ENCODE measurements around the gene GPC6.

Gene GPC6

GRCh38 chr13:94087100-94087499, 860.5 kb downstream of the GPC6 start:
- no peak for DNase-seq

DNA sequence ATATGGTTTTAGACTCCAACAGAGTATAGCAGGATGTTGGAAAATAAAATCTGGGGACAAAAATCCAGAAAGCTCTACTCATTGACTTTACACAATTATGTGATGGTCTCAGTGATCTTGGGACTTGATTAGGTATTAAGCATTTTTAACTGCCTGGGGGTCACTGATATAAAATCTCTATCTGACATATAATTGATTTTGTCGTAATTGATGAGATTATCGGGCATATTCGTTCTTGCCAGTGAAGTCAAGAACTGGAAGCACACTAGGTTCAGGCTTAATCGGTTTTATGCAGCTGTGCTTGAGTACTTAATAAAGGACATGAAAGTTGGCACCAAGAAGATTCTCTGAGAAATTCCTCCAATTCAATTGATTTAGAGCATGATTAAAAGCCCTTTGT, 862.1 kb downstream of the GPC6 start:
- no peak for DNase-seq

- DNase-seq, result no peak
Measured at GRCh38 chr13:94090773-94091480, 864.3 kb downstream of the GPC6 start.

GRCh38 chr13:94093652-94094315, 867.2 kb downstream of the GPC6 start:
- no peak for DNase-seq

GRCh38 chr13:94109715-94110374, 883.2 kb downstream of the GPC6 start:
- DNase-seq, result peak; percentile 69

DNA sequence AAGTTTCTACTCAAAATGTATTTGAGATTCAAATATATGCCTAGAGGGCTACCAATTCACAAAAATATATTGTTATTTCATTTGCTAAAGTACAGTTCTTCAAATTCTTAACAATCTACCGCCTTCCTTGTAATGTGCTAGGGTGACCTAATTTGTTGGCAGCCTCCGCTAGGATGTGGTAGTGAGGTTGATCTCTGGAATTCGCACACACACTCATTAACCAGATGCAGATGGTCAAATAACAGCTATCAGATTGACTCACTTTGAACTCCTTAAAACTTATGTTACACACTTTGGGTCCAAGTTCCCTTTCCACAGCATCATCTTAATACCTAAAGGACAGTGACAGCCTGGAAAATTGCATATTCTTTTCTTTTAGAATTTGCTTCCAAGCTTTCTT, 885.6 kb downstream of the GPC6 start:
- no peak for DNase-seq

DNA sequence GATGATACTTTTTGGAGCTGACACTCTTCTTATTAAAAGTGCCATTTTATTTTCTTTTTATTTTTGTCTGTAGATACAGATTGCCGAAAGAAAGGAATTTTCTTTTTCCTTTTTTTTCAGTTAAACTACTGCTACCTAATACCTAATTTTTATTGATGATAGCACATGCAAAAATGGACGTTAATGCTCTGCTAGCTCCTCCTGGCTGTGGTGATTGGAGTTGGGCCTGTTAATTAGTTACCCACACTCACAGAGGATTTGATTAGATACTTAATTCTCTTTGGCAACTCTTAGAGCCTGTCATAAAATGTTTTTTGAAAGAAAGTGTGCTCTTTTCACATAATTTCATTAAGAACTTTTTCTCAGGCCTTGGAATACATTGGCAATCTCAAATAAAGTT, 886.1 kb downstream of the GPC6 start:
- DNase-seq, result no peak

- no peak for DNase-seq
Measured at GRCh38 chr13:94113245-94113644, 886.6 kb downstream of the GPC6 start.

DNA sequence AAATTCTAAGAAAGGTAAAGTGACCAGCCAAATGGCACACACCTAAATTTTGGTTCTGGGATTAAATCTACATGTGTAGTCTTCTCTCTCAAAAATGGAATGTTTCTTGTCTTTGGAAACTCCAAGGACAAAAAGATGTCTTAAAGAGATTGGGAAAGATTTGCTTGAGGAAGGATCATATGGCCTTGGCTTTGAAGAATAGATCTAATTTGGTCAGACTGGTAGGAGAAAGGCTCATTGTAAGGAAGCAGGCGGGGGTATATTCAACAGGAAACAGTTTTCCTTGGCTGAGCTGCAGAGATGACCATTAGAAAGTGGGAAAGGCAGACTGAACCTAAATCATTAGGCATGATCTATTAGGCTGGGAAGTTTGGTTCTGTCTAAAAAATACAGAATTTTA, 887.6 kb downstream of the GPC6 start:
- no peak for DNase-seq

GRCh38 chr13:94115054-94115453, 888.4 kb downstream of the GPC6 start:
- DNase-seq, result no peak

GRCh38 chr13:94119360-94119936, 892.8 kb downstream of the GPC6 start:
- no peak for DNase-seq

DNA sequence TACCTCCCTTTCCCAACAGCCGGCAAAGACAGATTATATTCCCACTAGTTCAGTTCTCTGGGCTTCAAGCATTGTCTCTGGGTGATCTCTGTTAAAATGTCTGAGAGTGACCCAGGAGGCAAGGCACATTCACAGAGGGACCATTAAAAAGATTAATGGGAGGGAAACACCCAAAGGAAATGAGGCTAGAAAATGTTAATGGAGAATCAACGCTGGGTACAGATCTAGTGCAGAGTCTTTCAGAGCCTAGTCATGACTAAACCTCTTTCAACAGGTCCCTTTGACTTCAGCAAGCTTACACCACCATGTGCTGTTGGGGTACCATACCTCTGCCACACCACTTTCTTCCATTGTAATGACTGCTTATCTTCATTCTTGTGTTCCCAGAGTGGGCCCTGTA, 894.3 kb downstream of the GPC6 start:
- DNase-seq, result no peak

DNA sequence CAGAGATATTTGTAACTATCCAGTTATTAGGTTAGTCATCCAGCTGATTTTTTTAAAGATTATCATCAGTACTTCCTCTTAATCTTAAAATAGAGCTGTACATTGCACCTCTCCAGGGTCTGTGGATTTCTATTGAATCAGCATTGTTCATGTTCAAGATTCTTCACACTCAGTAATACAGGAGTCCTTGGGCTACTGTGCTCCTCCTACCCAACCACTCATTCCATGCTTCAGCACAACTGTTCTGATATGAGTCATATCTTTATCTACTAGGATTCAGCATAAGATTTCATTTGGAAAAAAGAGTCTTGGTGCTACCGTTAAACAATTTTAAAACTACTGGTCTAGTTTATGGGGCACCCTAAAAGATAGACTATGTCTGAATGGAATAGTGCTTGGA, 895.1 kb downstream of the GPC6 start:
- no peak for DNase-seq

- DNase-seq, result no peak
Measured at GRCh38 chr13:94122300-94122915, 895.8 kb downstream of the GPC6 start.

- no peak for DNase-seq
Measured at GRCh38 chr13:94123557-94123956, 897.0 kb downstream of the GPC6 start.

DNA sequence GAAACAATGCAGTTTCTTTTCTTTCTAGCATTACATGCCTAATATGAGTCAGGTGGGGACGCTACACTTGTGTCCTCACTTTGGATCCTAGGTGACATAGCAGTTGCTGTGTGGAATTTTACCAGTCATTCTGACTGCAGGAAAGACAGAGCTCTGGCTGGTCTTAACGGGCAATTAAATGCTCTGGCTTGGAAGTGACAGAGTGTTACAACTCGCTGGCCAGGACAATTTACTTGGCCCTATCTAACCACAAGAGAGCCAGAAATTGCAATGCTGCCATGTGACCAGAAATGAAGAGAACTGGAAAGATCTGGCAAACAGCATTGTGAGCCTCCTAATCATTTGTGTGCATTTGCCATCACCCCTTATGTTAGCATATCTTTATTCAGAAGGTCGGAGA, 901.8 kb downstream of the GPC6 start:
- no peak for DNase-seq

DNA sequence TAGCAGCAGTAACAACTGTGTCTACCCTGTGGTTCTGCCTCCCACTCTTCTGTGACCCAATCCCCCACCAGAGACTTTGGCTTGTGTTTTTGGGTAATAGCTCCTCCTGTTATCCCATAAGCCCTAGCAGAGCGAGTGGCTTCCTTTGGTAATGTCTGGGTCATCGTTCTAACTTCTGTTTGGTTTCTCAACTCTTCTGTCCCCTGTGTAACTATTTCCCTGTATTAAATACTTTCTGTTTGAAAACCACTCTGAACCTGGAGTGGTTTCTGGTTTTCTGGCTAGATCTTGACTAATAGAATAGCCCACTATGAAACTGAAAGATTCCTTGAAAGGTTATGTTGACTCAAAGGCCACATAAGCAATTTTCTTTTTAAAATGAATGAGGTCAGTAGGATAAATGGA, 902.9 kb downstream of the GPC6 start:
- no peak for DNase-seq

GRCh38 chr13:94138831-94139230, 912.2 kb downstream of the GPC6 start:
- no peak for DNase-seq

DNA sequence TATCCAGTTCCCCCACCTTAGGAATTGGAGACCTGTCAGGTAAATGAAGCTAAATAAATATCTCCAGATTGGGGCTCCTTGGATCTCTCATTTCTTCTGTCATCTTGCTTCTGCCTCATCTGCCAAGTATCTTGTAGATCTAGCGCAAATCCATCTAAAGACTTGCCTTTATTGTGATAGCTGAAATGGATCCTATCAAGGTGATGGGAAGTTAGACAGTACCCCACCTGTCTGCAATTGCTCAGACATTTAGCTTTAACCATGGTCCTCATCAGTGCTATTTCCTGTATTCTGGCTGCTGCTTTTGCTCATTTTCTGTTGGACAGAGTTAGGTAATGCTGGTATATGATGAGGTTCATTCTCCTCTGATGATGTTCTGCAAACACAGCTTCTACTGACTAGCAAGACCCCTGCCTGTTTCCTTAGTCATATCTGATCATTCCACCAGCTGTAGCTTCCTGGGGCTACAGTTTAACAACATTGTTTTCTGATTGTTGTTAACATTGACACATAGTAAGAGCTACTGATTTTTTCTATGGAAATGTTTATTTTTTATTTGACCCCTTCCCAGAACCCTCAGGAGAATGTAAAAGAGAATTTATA, 912.9 kb downstream of the GPC6 start:
- DNase-seq, result peak; percentile 82

DNA sequence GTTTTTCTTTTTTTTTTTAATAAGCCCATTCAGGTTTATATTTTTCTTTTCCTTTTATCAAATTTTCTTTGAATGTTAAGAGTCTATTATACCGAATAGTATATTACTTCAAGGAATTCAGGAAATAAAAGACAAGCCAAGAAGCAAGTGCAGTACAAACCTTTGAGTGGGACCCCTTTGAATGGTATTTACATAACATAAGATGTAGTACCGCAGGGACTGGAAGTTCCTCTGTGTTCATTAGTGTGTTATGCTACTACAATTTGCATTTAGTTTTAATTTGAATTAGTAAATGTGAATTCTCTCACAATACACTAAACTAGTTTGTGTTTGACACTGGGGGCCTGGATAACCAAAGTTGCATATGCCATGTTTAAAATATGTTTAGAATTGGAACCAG, 913.4 kb downstream of the GPC6 start:
- DNase-seq, result no peak

DNA sequence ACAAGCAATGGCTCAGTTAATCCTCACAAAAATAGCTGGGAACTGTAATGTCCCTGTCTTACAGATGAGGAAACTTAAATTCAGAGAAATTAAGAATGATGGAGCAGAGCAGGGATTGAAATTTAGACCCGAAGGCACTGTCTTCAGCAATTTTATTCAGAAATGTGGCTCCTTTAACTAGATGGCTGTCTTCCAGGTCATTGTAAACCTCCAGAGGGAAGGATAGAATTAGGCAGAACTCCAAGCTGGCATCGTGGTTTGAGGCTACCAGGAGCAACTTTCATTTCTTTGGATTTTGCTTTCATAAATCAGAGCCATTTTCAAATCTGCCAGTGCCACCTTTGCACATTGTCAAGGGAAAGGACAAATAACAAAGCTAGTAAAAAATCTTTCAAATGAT, 913.9 kb downstream of the GPC6 start:
- DNase-seq, result no peak

DNA sequence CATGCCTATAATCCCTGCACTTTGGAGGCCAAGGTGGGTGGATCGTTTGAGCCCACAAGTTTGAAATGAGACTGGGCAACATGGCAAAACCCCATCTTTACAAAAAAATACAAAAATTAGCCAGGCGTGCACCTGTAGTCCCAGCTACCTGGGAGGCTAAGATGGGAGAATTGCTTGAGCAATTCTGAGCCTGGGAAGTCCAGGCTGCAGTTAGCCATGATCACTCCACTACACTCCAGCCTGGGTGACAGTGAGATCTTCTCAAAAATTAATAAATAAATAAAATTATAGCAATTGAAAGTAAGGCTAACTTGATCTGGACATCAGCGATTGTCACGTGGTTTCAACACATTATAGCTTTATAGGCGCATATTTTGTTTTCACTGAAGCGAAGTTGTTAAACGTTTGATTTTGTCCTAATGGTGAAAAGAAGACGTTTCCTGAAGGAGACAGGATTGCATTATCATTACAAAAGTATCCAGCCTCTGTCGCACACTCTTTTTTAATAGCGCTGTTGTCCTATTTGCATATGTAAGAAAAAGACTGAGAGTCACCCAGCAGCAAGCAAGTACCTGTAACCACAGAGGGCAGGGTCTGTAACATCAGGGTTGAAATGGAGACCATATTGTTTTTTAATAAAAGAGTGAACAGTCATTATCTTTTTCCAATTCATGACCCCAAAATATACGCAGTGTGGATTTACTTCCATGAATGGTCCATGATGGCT, 917.2 kb downstream of the GPC6 start:
- no peak for DNase-seq
